HEK293T (cell line): Measurements from ENCODE around the gene GTPBP6.

ENCODE experiments used
- CTCF ChIA-PET: fragments of 350-600 bp; formaldehyde crosslinking; extraction: SDS; loops from one replicate; lab custom pipeline; 2021; ENCODE audit warnings: antibody characterized with exemption, inconsistent platforms; lab: Yijun Ruan, JAX
- POLR2A ChIA-PET: fragments of 350-600 bp; formaldehyde crosslinking; extraction: SDS; loops from one replicate; lab custom pipeline; 2020; ENCODE audit warnings: antibody characterized with exemption, inconsistent platforms; lab: Yijun Ruan, JAX
- DNase-seq: peaks from one replicate; pipeline ENCODE4 v3.0.0; 2012; ENCODE audit warnings: mixed read lengths; ENCODE audit errors: extremely low spot score
- ARNT ChIP-seq: fragments of 450-650 bp; IDR thresholded peaks from 2 replicates; pipeline ENCODE4 v1.6.1; 2017; ENCODE audit warnings: mild to moderate bottlenecking
- BHLHE40 ChIP-seq: fragments of 450-650 bp; IDR thresholded peaks from 2 replicates; pipeline ENCODE4 v1.6.1; 2016; ENCODE audit warnings: mild to moderate bottlenecking, moderate library complexity, borderline replicate concordance
- CTBP1 ChIP-seq: fragments of 450-650 bp; IDR thresholded peaks from 2 replicates; pipeline ENCODE4 v1.6.1; 2016; ENCODE audit warnings: borderline replicate concordance
- ELF4 ChIP-seq: fragments of 450-650 bp; IDR thresholded peaks from 2 replicates; pipeline ENCODE4 v1.6.1; 2017; ENCODE audit warnings: antibody characterized with exemption
- FOXA1 ChIP-seq: fragments of 450-650 bp; IDR thresholded peaks from 2 replicates; pipeline ENCODE4 v1.6.1; 2016; ENCODE audit warnings: mild to moderate bottlenecking
- FOXK2 ChIP-seq: fragments of 450-650 bp; IDR thresholded peaks from 2 replicates; pipeline ENCODE4 v1.6.1; 2016; ENCODE audit warnings: mild to moderate bottlenecking
- FOXM1 ChIP-seq: fragments of 450-650 bp; IDR thresholded peaks from 2 replicates; pipeline ENCODE4 v1.6.1; 2017; ENCODE audit warnings: mild to moderate bottlenecking, borderline replicate concordance
- HDGF ChIP-seq: fragments of 450-650 bp; IDR thresholded peaks from 2 replicates; pipeline ENCODE4 v1.6.1; 2017; ENCODE audit warnings: antibody characterized with exemption, borderline replicate concordance
- L3MBTL2 ChIP-seq: fragments of 450-650 bp; conservative IDR thresholded peaks from 2 replicates; pipeline ENCODE4 v1.6.1; 2016; ENCODE audit warnings: mild to moderate bottlenecking
- LEF1 ChIP-seq: fragments of 450-650 bp; IDR thresholded peaks from 2 replicates; pipeline ENCODE4 v1.6.1; 2017; ENCODE audit warnings: mild to moderate bottlenecking, borderline replicate concordance
- NFRKB ChIP-seq: fragments of 450-650 bp; IDR thresholded peaks from 2 replicates; pipeline ENCODE4 v1.6.1; 2016; ENCODE audit warnings: mild to moderate bottlenecking, moderate library complexity
- SP1 ChIP-seq: fragments of 450-650 bp; IDR thresholded peaks from 2 replicates; pipeline ENCODE4 v1.6.1; 2017
- SUZ12 ChIP-seq: fragments of 450-650 bp; IDR thresholded peaks from 2 replicates; pipeline ENCODE4 v1.6.1; 2016; ENCODE audit warnings: mild to moderate bottlenecking
- TARDBP ChIP-seq: fragments of 450-650 bp; IDR thresholded peaks from 2 replicates; pipeline ENCODE4 v1.6.1; 2016
- ZNF384 ChIP-seq: fragments of 450-650 bp; IDR thresholded peaks from 2 replicates; pipeline ENCODE4 v1.6.1; 2016
- TF ChIP-seq, protein P1 (sequence below): fragments of 450-650 bp; IDR thresholded peaks from 2 replicates; pipeline ENCODE4 v1.6.1; 2016

The GTPBP6 gene

DNA sequence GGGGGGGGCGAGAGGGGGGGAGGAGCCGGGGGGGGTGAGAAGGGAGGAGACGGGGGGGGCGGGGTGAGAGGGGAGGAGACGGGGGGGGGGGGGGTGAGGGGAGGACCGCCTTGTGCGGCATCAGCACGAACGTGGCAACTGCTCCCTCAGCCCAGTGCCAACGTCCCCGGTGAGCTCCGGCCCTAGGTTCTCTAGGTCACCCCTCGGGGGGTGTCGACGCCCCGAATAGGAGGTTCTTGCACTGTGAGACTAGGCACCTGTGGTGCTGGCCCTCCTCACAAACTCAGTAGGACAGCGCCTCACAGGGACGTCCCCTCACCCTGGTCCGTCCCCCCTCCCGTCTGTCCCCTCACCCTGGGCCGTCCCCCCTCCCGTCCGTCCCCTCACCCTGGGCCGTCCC is 21.5 kb upstream of the GTPBP6 start:
- TF ChIP-seq LEF1 (no peak), TARDBP (no peak)
- ChIA-PET CTCF (no interaction called here), POLR2A (no interaction called here)
- no peak for DNase-seq

DNA sequence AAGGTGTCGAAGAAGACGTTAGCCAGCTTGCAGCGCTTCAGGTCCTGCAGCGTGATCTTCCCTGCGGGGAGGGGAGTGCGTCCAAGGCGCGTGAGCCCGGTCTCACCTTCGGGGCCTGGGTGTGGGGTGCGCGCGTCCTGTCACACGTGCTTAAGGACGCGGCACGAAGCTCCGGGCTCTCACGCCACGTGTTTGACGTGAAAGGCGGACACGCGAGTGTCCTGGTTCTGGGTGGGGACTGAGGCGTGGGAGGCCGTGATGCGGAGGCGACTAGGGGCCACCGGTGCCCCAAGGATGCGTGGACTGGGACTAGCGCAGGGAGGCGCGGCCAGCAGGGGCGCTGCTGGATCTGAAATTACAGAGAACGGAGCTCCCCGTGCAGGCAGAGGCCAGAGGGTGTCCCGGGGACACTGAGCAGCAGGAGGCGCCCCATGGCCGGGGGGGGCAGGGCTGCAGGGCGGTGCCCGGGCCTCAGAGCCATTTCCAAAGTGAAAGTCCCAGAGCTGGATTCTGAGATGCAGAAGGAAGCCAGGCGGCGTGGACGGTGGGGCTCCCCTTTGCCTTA is 20.3 kb upstream of the GTPBP6 start:
- ChIA-PET POLR2A (no interaction called here), CTCF (no interaction called here)
- DNase-seq: no peak
- no peak for TF ChIP-seq ARNT
- no peak for TF ChIP-seq SUZ12
- TF ChIP-seq SP1: no peak
- no peak for TF ChIP-seq LEF1
- TF ChIP-seq BHLHE40: no peak
- no peak for TF ChIP-seq L3MBTL2
- TF ChIP-seq TARDBP: no peak
- no peak for TF ChIP-seq FOXM1
- TF ChIP-seq NFRKB: no peak
- TF ChIP-seq FOXK2: no peak
- no peak for TF ChIP-seq ZNF384
- TF ChIP-seq, protein P1, sequence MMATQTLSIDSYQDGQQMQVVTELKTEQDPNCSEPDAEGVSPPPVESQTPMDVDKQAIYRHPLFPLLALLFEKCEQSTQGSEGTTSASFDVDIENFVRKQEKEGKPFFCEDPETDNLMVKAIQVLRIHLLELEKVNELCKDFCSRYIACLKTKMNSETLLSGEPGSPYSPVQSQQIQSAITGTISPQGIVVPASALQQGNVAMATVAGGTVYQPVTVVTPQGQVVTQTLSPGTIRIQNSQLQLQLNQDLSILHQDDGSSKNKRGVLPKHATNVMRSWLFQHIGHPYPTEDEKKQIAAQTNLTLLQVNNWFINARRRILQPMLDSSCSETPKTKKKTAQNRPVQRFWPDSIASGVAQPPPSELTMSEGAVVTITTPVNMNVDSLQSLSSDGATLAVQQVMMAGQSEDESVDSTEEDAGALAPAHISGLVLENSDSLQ: no peak
- no peak for TF ChIP-seq FOXA1
- TF ChIP-seq HDGF: no peak
- no peak for TF ChIP-seq ELF4
- no peak for TF ChIP-seq CTBP1

DNA sequence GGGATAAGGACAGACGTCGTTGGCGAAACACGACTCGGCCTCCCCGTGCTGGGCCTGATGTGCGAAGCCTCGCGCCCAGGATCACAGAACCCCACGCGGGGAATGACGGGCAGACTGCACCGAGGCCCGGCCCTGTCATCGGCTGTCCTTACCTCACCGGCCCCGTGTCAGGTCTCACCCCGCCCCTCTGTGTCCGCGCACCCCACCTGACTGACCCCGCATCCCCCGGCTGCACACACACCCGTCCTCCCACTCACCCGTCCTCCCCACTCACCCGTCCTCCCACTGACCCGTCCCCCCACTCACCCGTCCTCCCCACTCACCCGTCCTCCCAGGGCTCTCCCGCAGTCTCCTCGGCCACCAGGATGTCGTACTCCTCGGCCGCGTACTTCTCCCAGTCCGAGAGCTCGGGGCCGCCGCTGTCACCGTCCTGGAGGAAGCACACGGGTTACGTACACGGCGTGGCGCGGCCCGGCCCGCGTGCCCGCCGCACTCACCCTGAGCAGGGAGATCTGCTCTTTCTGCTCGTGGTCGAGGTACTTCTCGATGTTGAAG is 19.8 kb upstream of the GTPBP6 start:
- no peak for DNase-seq
- ChIA-PET POLR2A (no interaction called here), CTCF (no interaction called here)
- TF ChIP-seq, protein P1: no peak
- TF ChIP-seq ARNT (no peak), BHLHE40 (no peak), HDGF (no peak), FOXM1 (no peak), SUZ12 (no peak), NFRKB (no peak), CTBP1 (no peak), ZNF384 (no peak), ELF4 (no peak), TARDBP (no peak), L3MBTL2 (no peak), LEF1 (no peak), SP1 (no peak), FOXK2 (no peak), FOXA1 (no peak)

DNA sequence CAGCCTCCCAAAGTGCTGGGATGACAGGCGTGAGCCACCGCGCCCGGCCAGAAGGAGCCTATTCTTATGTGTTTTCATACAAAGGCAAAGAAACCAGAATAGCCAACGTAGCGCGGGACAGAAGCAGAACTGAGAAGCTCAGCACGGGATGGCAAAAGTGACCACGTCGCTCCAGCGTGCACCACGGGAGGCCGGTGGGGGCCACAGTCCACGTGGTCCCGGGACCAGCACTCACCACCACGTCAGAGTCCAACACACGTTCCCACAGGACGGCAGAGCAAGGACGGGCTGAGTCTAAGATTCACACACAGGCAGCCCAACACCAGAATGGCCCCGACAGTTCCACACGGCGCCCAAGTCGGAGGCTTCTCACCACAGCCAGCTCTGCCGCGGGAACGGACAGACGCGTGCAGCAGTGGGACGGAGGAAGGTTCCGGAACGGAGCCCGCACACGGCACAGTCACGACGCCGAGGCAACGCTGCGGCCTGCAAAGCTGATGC is 18.8 kb upstream of the GTPBP6 start:
- CTCF ChIA-PET: no interaction called here
- DNase-seq: no peak
- TF ChIP-seq NFRKB (no peak), LEF1 (no peak), BHLHE40 (no peak), ARNT (no peak), ZNF384 (no peak), FOXK2 (no peak), FOXM1 (no peak), SP1 (no peak), TARDBP (no peak), L3MBTL2 (no peak)
- TF ChIP-seq, protein P1: no peak
- POLR2A ChIA-PET: no interaction called here

DNA sequence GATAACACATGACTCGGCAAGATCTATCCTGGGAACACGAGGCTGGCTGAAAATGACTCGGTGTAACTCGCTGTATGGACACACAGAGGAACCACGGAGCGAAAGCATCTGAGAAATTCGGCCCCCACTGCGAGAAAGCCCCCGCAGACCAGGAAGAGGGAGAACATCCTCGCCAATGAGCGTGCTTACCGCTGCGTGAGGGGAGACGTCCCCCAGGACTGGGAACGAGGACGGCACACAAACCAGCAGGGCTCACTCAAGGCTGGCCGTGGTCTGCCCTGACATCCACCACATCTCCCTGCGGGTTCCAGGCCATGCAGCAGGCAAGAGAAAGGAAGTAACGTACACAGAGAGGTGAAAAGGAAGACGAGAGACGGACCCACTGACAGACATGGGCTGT is 17.6 kb upstream of the GTPBP6 start:
- DNase-seq: no peak
- ChIA-PET CTCF (no interaction called here), POLR2A (no interaction called here)
- no peak for TF ChIP-seq CTBP1
- TF ChIP-seq NFRKB: no peak
- TF ChIP-seq TARDBP: no peak
- no peak for TF ChIP-seq FOXA1
- TF ChIP-seq HDGF: no peak
- TF ChIP-seq SP1: no peak
- no peak for TF ChIP-seq ARNT
- no peak for TF ChIP-seq ZNF384
- no peak for TF ChIP-seq SUZ12
- no peak for TF ChIP-seq BHLHE40
- no peak for TF ChIP-seq FOXK2
- TF ChIP-seq FOXM1: no peak

DNA sequence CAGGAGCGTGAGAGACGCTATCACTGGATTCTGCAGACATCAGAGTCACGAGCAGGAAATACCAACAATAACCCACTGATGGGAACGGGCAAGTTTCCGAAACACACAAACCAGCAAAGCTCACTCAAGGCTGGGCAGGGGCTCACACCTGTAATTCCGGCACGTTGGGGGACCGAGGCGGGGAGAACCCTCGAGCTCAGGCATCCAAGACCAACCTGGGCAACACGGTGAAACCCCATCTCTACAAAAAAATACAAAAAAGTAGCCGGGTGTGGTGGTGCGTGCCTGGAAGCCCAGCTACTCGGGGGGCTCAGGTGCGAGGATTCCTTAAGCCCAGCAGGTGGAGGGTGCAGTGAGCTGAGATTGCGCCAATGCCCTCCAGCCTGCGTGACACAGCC is 17.2 kb upstream of the GTPBP6 start:
- ChIA-PET CTCF (no interaction called here), POLR2A (no interaction called here)
- DNase-seq: no peak
- TF ChIP-seq BHLHE40 (no peak), FOXK2 (no peak), ARNT (no peak), SUZ12 (no peak), HDGF (no peak), ELF4 (no peak), L3MBTL2 (no peak), ZNF384 (no peak), NFRKB (no peak), SP1 (no peak), FOXA1 (no peak), LEF1 (no peak), TARDBP (no peak), FOXM1 (no peak), CTBP1 (no peak)
- TF ChIP-seq, protein P1: no peak
